B cell (primary cell): ENCODE results near the gene TOP1. TPM values are rescaled to one million over a fixed set of nuclear protein-coding genes. Genes with fewer than 3 reads are reported as not detected.

ENCODE experiments used
- ATAC-seq: fragments of 200-7000 bp; cut with Tn5 transposase; one replicate; pipeline ENCODE4 v1.10.0; 2021; ENCODE audit warnings: low read depth, mild to moderate bottlenecking, moderate number of reproducible peaks, moderate library complexity
- CTCF ChIA-PET: fragments of 350-600 bp; sonication (Branson Sonifier 250); formaldehyde crosslinking; loops from one replicate; lab custom pipeline; 2021; ENCODE audit warnings: antibody characterized with exemption, inconsistent platforms; lab: Charles Lee
- POLR2A ChIA-PET: fragments of 350-600 bp; sonication (Branson Sonifier 250); formaldehyde crosslinking; loops from one replicate; lab custom pipeline; 2021; ENCODE audit warnings: antibody characterized with exemption; lab: Charles Lee
- DNase-seq: peaks from one replicate; pipeline ENCODE4 v3.0.0; 2013
- H2AFZ ChIP-seq: 2 replicates; pipeline ENCODE4 v1.6.1; 2012; ENCODE audit warnings: mild to moderate bottlenecking, low read depth, low read length; ENCODE audit not compliant: insufficient read depth, poor library complexity, severe bottlenecking
- H3K27ac ChIP-seq, 2 donors: 1 replicate in 1 of 2; 2 replicates in 1 of 2; pipeline ENCODE4 v1.5.1; 2012 to 2013; ENCODE audit warnings: low read length in 2 of 2, mild to moderate bottlenecking in 2 of 2, moderate library complexity in 1 of 2
- H3K27me3 ChIP-seq, 4 experiments: fragments of 200-600 bp in 1 of 4; sonication (generic) in 1 of 4; replicated peaks in 1 of 4; 1 replicate in 2 of 4; 2 replicates in 2 of 4; pipeline versions ENCODE4 v1.6.1 to v1.7.0; 2013 to 2016; ENCODE audit warnings: low read length in 3 of 4, mild to moderate bottlenecking in 2 of 4, mixed read lengths in 1 of 4, moderate library complexity in 1 of 4; ENCODE audit not compliant: insufficient read depth in 4 of 4, control insufficient read depth in 3 of 4; ENCODE audit errors: control extremely low read depth in 1 of 4
- H3K36me3 ChIP-seq, 2 experiments: replicated peaks in 1 of 2; 1 replicate in 1 of 2; 2 replicates in 1 of 2; pipeline versions ENCODE4 v1.6.1 to v1.7.1; 2013; ENCODE audit warnings: low read length in 1 of 2; ENCODE audit not compliant: insufficient read depth in 2 of 2, control insufficient read depth in 1 of 2; ENCODE audit errors: control extremely low read depth in 1 of 2, extremely low read depth in 1 of 2
- H3K4me1 ChIP-seq, 2 donors: fragments of 200-600 bp in 1 of 2; sonication (generic) in 1 of 2; 1 replicate in 1 of 2; 2 replicates in 1 of 2; pipeline versions ENCODE4 v1.5.1 to v1.6.1; 2013 to 2017; ENCODE audit warnings: low read length in 2 of 2; ENCODE audit not compliant: control insufficient read depth in 2 of 2, insufficient read depth in 2 of 2
- H3K4me2 ChIP-seq: replicated peaks from 2 replicates; pipeline ENCODE3; 2012; ENCODE audit warnings: mild to moderate bottlenecking, low read depth, low read length; ENCODE audit not compliant: poor library complexity, severe bottlenecking
- H3K4me3 ChIP-seq, 5 experiments: fragments of 200-600 bp in 1 of 5; sonication (generic) in 1 of 5; 1 replicate in 3 of 5; 2 replicates in 2 of 5; pipeline versions ENCODE4 v1.5.1 to v1.7.0; 2011 to 2016; ENCODE audit warnings: low read length in 4 of 5, mild to moderate bottlenecking in 4 of 5, low read depth in 2 of 5, control low read depth in 1 of 5, moderate library complexity in 1 of 5; ENCODE audit not compliant: insufficient read depth in 1 of 5; ENCODE audit errors: control extremely low read depth in 1 of 5, extremely low read depth in 1 of 5
- H3K79me2 ChIP-seq: fragments of 200-600 bp; sonication (generic); one replicate; pipeline ENCODE4 v1.6.0; 2016; ENCODE audit warnings: low read length; ENCODE audit not compliant: control insufficient read depth, insufficient read depth
- H3K9ac ChIP-seq: fragments of 200-600 bp; sonication (generic); 2 replicates; pipeline ENCODE4 v1.6.1; 2017; ENCODE audit warnings: mild to moderate bottlenecking, low read length, moderate library complexity
- H3K9me3 ChIP-seq, 3 donors: one replicate each; pipeline versions ENCODE4 v1.6.1 to v1.7.1; 2013; ENCODE audit warnings: low read length in 2 of 3; ENCODE audit not compliant: control insufficient read depth in 2 of 3, insufficient read depth in 1 of 3; ENCODE audit errors: control extremely low read depth in 1 of 3
- H4K20me1 ChIP-seq: 2 replicates; pipeline ENCODE4 v1.6.0; 2012; ENCODE audit warnings: mild to moderate bottlenecking, low read length; ENCODE audit not compliant: insufficient read depth, control insufficient read depth, poor library complexity, severe bottlenecking
- H3K27ac Mint-ChIP-seq: one replicate; pipeline ENCODE4 v1.8.0; 2021; ENCODE audit warnings: mixed read lengths
- H3K27me3 Mint-ChIP-seq: one replicate; pipeline ENCODE4 v1.8.0; 2021; ENCODE audit warnings: mixed read lengths
- H3K4me1 Mint-ChIP-seq: one replicate; pipeline ENCODE4 v1.8.0; 2021; ENCODE audit warnings: mixed read lengths
- H3K4me3 Mint-ChIP-seq: one replicate; pipeline ENCODE4 v1.8.0; 2021; ENCODE audit warnings: mixed read lengths
- H3K9me3 Mint-ChIP-seq: one replicate; pipeline ENCODE4 v1.8.0; 2022; ENCODE audit warnings: mixed read lengths; ENCODE audit not compliant: insufficient read depth
- CTCF ChIP-seq: fragments of 200-600 bp; IDR thresholded peaks from one replicate; pipeline ENCODE4 v1.8.0; 2022; ENCODE audit warnings: antibody characterized with exemption, mild to moderate bottlenecking
- EZH2 ChIP-seq: IDR thresholded peaks from 2 replicates; pipeline ENCODE4 v1.6.1; 2012; ENCODE audit warnings: borderline replicate concordance, low read depth, mild to moderate bottlenecking, moderate library complexity, low read length; ENCODE audit not compliant: insufficient read depth, poor library complexity, severe bottlenecking
- WGBS: methylation state at CpG from one replicate; pipeline ENCODE4 v1.1.5; 2013; ENCODE audit warnings: missing lambda C conversion rate; ENCODE audit not compliant: insufficient coverage; 5-methylcytosine and 5-hydroxymethylcytosine counted together
- intact Hi-C: fragments of 100-400 bp; cut with micrococcal nuclease; formaldehyde crosslinking; loops from one replicate; pipeline ENCODE4 v1.10.0; 2022
- polyA plus RNA-seq: library from polyadenylated mRNA; depleted of rRNA; stranded (reverse); fragments of >200 nt; gene quantifications from 2 replicates; pipeline ENCODE4 v1.2.3, GENCODE V29; 2012
- total RNA-seq, 2 donors: library from RNA; stranded (reverse); fragments of 120-200 nt in 1 of 2; gene quantifications; 1 replicate in 1 of 2; 2 replicates in 1 of 2; pipeline versions ENCODE4 v1.2.3 to v1.2.4, GENCODE V29; 2013 to 2022

TOP1 gene
- total and polyA plus RNA-seq, 2 donors (not counting 1 experiment from before 2014, with no cell fraction given): 5.4 to 44.9 TPM

DNA sequence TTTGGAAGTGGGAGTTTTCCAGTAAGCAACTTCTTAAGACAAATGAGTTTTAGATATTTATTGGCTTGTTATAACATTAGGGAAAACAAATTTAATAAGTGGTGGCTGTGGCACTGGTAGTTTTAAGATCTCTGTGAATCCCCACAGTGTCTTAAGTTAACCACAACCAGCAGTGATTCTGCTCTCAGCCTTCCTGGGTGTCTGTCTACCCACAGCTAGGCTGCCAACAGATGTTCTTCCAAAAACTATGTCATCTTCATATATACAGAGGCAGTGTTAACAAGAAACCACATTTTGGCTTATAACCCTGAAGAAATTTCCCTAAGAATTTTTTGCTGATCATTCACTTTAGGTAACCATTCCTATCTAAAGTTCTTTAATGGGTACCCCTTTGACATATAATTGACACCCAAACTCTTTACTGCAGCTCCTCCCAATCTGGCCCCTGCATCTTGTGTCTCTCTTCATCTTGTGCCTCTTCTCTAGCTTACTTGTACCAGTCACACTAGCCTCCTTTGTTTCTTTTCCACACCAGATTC, 52.7 kb downstream of the TOP1 start:
- no peak overlapping the region for H2AFZ ChIP-seq
- peaks cover 9% of the 10 kb centered on the region for H3K79me2 ChIP-seq
- DNase-seq (no peak), ATAC-seq (no peak)
- Mint-ChIP-seq H3K4me1 (peaks cover 21% of the 10 kb centered on the region), H3K27ac (no peak overlapping the region), H3K9me3 (no peaks in the 10 kb centered on the region), H3K4me3 (no peak overlapping the region), H3K27me3 (no peaks in the 10 kb centered on the region)
- CTCF ChIA-PET: interaction anchor here (1.0 to 10.2 kb wide), 3 partner anchors 12 to 113 kb away, joined by 3 to 80 read pairs (median 28); no protein-coding TSS in a partner anchor
- H3K4me1 ChIP-seq: peaks cover 11 to 14% of the 10 kb centered on the region in 2 donors
- H3K27me3 ChIP-seq: no peaks in the 10 kb centered on the region
- TF ChIP-seq CTCF (no peak), EZH2 (no peak)
- POLR2A ChIA-PET: no interaction called here
- no peak overlapping the region for H3K4me3 ChIP-seq
- intact Hi-C loops: no loop called here
- H4K20me1 ChIP-seq: peaks cover 4% of the 10 kb centered on the region
- H3K36me3 ChIP-seq: peaks cover 7 to 73% of the 10 kb centered on the region in 2 experiments
- no peak overlapping the region for H3K4me2 ChIP-seq
- H3K27ac ChIP-seq: no peak overlapping the region
- H3K9ac ChIP-seq: no peak overlapping the region
- H3K9me3 ChIP-seq: no peaks in the 10 kb centered on the region

DNA sequence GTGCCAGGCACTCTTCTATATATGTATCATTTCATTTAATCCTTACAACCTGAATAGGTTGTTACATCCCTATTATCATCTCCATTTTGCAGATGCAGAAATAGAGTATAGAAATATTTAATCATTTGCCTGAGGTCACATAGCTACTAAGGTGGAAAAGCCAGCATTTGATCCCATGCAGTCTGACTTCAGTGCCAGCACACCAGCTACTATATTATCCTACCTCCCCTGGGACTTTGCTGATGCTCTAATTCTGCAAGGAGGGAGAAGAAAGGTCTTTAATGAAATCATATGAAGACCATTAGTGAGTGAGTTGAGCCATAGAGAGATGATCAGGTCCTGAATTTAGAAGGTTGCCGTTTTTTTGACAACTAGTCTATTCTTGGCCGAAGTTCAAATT, 53.7 kb downstream of the TOP1 start:
- no peaks in the 10 kb centered on the region for H3K9me3 ChIP-seq
- CTCF ChIA-PET: interaction anchor here (1.0 to 3.6 kb wide), 2 partner anchors 11 to 114 kb away, joined by 3 to 28 read pairs; no protein-coding TSS in a partner anchor
- H3K9me3 Mint-ChIP-seq: no peaks in the 10 kb centered on the region
- no peak overlapping the region for H3K4me2 ChIP-seq
- H4K20me1 ChIP-seq: peaks cover 4% of the 10 kb centered on the region
- ATAC-seq (no peak), DNase-seq (no peak)
- no peak overlapping the region for H3K4me3 Mint-ChIP-seq
- TF ChIP-seq CTCF: no peak
- TF ChIP-seq EZH2: no peak
- H3K27ac ChIP-seq: no peak overlapping the region
- H3K79me2 ChIP-seq: peaks cover 4% of the 10 kb centered on the region
- intact Hi-C loops: no loop called here
- H3K4me1 Mint-ChIP-seq: peaks cover 16% of the 10 kb centered on the region
- no peak overlapping the region for H3K27ac Mint-ChIP-seq
- H3K36me3 ChIP-seq: peaks cover 9 to 71% of the 10 kb centered on the region in 2 experiments
- no peak overlapping the region for H3K9ac ChIP-seq
- H3K27me3 Mint-ChIP-seq: no peaks in the 10 kb centered on the region
- WGBS: no CpG with 5 or more reads among the region's 2 CpGs
- H3K4me3 ChIP-seq: no peak overlapping the region
- H2AFZ ChIP-seq: no peak overlapping the region
- POLR2A ChIA-PET: no interaction called here
- H3K27me3 ChIP-seq: no peaks in the 10 kb centered on the region
- H3K4me1 ChIP-seq: peaks cover 10 to 12% of the 10 kb centered on the region in 2 donors
